Right atrium auricular region (tissue), 2 donors: ENCODE results near the gene BRAT1. TPM values are rescaled to one million over a fixed set of nuclear protein-coding genes. Genes with fewer than 3 reads are reported as not detected.

Experiments used
- DNase-seq: peaks from one replicate; pipeline ENCODE4 v3.0.0-alpha.2; 2019; ENCODE audit warnings: low spot score
- H3K27ac ChIP-seq, 2 donors: fragments of 200-600 bp; sonication (generic); 1 replicate in 1 of 2; 2 replicates in 1 of 2; pipeline ENCODE4 v1.5.1; 2016 to 2019
- H3K27me3 ChIP-seq, 2 donors: fragments of 200-600 bp; sonication (generic); one replicate each; pipeline versions ENCODE4 v1.5.1 to v1.6.0; 2017 to 2019
- H3K36me3 ChIP-seq: fragments of 200-600 bp; sonication (generic); one replicate; pipeline ENCODE4 v1.5.1; 2016
- H3K4me1 ChIP-seq, 2 donors: fragments of 200-600 bp; sonication (generic); one replicate each; pipeline versions ENCODE4 v1.5.1 to v1.6.0; 2017 to 2019
- H3K4me3 ChIP-seq, 2 donors: fragments of 200-600 bp; sonication (generic); 1 replicate in 1 of 2; 2 replicates in 1 of 2; pipeline ENCODE4 v1.5.1; 2017 to 2019; ENCODE audit warnings: mild to moderate bottlenecking in 1 of 2, moderate library complexity in 1 of 2
- H3K9me3 ChIP-seq, 2 donors: fragments of 200-600 bp; sonication (generic); one replicate each; pipeline ENCODE4 v1.5.1; 2019
- total RNA-seq, 2 donors: library from RNA; depleted of rRNA; stranded (reverse); fragments of >200 nt; gene quantifications; one replicate each; pipeline ENCODE4 v1.1.0, GENCODE V29; 2016
- TF ChIP-seq, protein P1 (sequence below), 2 donors: fragments of 200-600 bp; sonication (generic); IDR thresholded peaks; one replicate each; pipeline ENCODE4 v1.5.1; 2019; ENCODE audit warnings: antibody characterized with exemption in 2 of 2

The BRAT1 gene
- total RNA-seq, 2 donors from 2014 or later, result 20.9 to 24.6 TPM

- H3K4me3 ChIP-seq, result no peak overlapping the region
- no peaks in the 10 kb centered on the region for H3K27me3 ChIP-seq
- H3K27ac ChIP-seq, result no peak overlapping the region
- H3K36me3 ChIP-seq, result peaks cover 88% of the 10 kb centered on the region
- no peaks in the 10 kb centered on the region for H3K9me3 ChIP-seq
- H3K4me1 ChIP-seq, result no peaks in the 10 kb centered on the region
- TF ChIP-seq, protein P1, sequence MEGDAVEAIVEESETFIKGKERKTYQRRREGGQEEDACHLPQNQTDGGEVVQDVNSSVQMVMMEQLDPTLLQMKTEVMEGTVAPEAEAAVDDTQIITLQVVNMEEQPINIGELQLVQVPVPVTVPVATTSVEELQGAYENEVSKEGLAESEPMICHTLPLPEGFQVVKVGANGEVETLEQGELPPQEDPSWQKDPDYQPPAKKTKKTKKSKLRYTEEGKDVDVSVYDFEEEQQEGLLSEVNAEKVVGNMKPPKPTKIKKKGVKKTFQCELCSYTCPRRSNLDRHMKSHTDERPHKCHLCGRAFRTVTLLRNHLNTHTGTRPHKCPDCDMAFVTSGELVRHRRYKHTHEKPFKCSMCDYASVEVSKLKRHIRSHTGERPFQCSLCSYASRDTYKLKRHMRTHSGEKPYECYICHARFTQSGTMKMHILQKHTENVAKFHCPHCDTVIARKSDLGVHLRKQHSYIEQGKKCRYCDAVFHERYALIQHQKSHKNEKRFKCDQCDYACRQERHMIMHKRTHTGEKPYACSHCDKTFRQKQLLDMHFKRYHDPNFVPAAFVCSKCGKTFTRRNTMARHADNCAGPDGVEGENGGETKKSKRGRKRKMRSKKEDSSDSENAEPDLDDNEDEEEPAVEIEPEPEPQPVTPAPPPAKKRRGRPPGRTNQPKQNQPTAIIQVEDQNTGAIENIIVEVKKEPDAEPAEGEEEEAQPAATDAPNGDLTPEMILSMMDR (IDR thresholded peaks at IDR 0.05), result no peak
- no peak for DNase-seq
Observed at GRCh38 chr7:2542011-2542915, 13.1 kb downstream of the BRAT1 start.

GRCh38 chr7:2541291-2542010, 13.9 kb downstream of the BRAT1 start:
- TF ChIP-seq, protein P1 (IDR thresholded peaks at IDR 0.05), result no peak
- H3K36me3 ChIP-seq, result peaks cover 80% of the 10 kb centered on the region
- H3K27me3 ChIP-seq, result no peaks in the 10 kb centered on the region
- DNase-seq, result no peak
- no peaks in the 10 kb centered on the region for H3K9me3 ChIP-seq
- H3K4me1 ChIP-seq, result no peaks in the 10 kb centered on the region
- H3K4me3 ChIP-seq, result no peak overlapping the region
- H3K27ac ChIP-seq, result no peak overlapping the region

DNA sequence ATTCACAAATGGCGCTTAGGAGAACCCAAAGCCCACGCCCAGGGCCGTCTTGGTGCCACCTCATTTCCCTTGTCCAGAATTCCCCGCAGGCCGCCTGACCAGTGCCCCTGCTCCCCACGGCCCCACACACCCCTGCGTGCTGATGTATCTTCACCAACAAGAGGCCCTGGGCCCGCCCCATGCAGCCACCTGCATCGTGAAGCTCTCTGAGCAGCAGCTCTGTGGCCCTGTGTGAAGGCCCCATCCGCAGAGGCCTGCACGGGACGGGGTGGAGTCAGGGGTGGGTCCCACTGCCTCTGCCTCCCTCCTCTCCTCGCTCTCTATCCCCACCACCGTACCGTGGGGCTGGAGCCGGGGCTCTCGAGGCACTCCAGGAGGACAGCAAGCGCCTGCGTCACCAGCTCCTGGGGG, 14.7 kb downstream of the BRAT1 start:
- H3K4me1 ChIP-seq, result no peaks in the 10 kb centered on the region
- no peaks in the 10 kb centered on the region for H3K9me3 ChIP-seq
- no peak overlapping the region for H3K4me3 ChIP-seq
- no peak for DNase-seq
- TF ChIP-seq, protein P1 (IDR thresholded peaks at IDR 0.05), result no peak
- H3K27ac ChIP-seq, result no peak overlapping the region
- H3K27me3 ChIP-seq, result no peaks in the 10 kb centered on the region
- peaks cover 72% of the 10 kb centered on the region for H3K36me3 ChIP-seq

GRCh38 chr7:2540133-2540532, 15.2 kb downstream of the BRAT1 start:
- TF ChIP-seq, protein P1 (IDR thresholded peaks at IDR 0.05), result no peak
- Histone ChIP-seq H3K9me3 (no peaks in the 10 kb centered on the region), H3K4me1 (no peaks in the 10 kb centered on the region), H3K36me3 (peaks cover 70% of the 10 kb centered on the region), H3K27me3 (no peaks in the 10 kb centered on the region), H3K27ac (no peak overlapping the region), H3K4me3 (no peak overlapping the region)
- no peak for DNase-seq

GRCh38 chr7:2539031-2539911, 16.1 kb downstream of the BRAT1 start:
- Histone ChIP-seq H3K36me3 (peaks cover 62% of the 10 kb centered on the region), H3K9me3 (no peaks in the 10 kb centered on the region), H3K4me1 (no peaks in the 10 kb centered on the region), H3K27ac (no peak overlapping the region), H3K4me3 (no peak overlapping the region), H3K27me3 (no peaks in the 10 kb centered on the region)
- no peak for DNase-seq
- TF ChIP-seq, protein P1 (IDR thresholded peaks at IDR 0.05), result no peak
